HepG2 (cell line): ENCODE data around the gene GRIN2D. TPM values are rescaled to one million over a fixed set of nuclear protein-coding genes. Genes with fewer than 3 reads are reported as not detected.

ENCODE experiments used
- AFF4 ChIP-seq: sonication (generic); formaldehyde crosslinking; IDR thresholded peaks from 2 replicates; pipeline ENCODE4 v1.4.0; 2020; ENCODE audit warnings: missing genetic modification reagents
- ELF1 ChIP-seq: sonication (generic); formaldehyde crosslinking; IDR thresholded peaks from 2 replicates; pipeline ENCODE4 v1.4.0; 2020; ENCODE audit warnings: missing genetic modification reagents
- MAX ChIP-seq: IDR thresholded peaks from 2 replicates; pipeline ENCODE4 v1.6.1; 2012; ENCODE audit warnings: inconsistent platforms
- NR2F6 ChIP-seq, 2 experiments: IDR thresholded peaks; 2 replicates each; pipeline ENCODE4 v1.6.1; 2016; ENCODE audit warnings: antibody characterized with exemption in 1 of 2, mild to moderate bottlenecking in 1 of 2
- PBX3 ChIP-seq: sonication (generic); formaldehyde crosslinking; IDR thresholded peaks from 2 replicates; pipeline ENCODE4 v1.8.1; 2023; ENCODE audit warnings: missing genetic modification reagents, inconsistent platforms, borderline replicate concordance
- ZBTB33 ChIP-seq: sonication (generic); formaldehyde crosslinking; IDR thresholded peaks from 2 replicates; pipeline ENCODE4 v1.4.0; 2020; ENCODE audit warnings: missing genetic modification reagents
- ZNF276 ChIP-seq: sonication (generic); formaldehyde crosslinking; IDR thresholded peaks from 2 replicates; pipeline ENCODE4 v1.4.0; 2020; ENCODE audit warnings: mild to moderate bottlenecking, low read depth, missing genetic modification reagents
- ZNF501 ChIP-seq: sonication (generic); formaldehyde crosslinking; IDR thresholded peaks from 2 replicates; pipeline ENCODE4 v1.5.1; 2020; ENCODE audit warnings: mild to moderate bottlenecking, moderate library complexity, missing genetic modification reagents
- ZNF574 ChIP-seq: sonication (generic); formaldehyde crosslinking; IDR thresholded peaks from 2 replicates; pipeline ENCODE4 v1.4.0; 2020; ENCODE audit warnings: missing genetic modification reagents
- ZNF891 ChIP-seq: sonication (generic); formaldehyde crosslinking; IDR thresholded peaks from 2 replicates; pipeline ENCODE4 v1.5.0; 2020; ENCODE audit warnings: mild to moderate bottlenecking, missing genetic modification reagents
- ZSCAN25 ChIP-seq: sonication (generic); formaldehyde crosslinking; IDR thresholded peaks from 2 replicates; pipeline ENCODE4 v1.8.0; 2022; ENCODE audit warnings: mild to moderate bottlenecking, missing genetic modification reagents
- ZSCAN5A ChIP-seq: sonication (generic); formaldehyde crosslinking; IDR thresholded peaks from 2 replicates; pipeline ENCODE4 v1.8.0; 2022; ENCODE audit warnings: mild to moderate bottlenecking, missing genetic modification reagents, borderline replicate concordance
- polyA plus RNA-seq, 8 experiments: library from polyadenylated mRNA; depleted of rRNA in 3 of 8; stranded (reverse) in 7 of 8; unstranded in 1 of 8; fragments of >200 nt; fragmentation: Illumina TruSeq in 4 of 8; extraction: Trizol in 4 of 8; gene quantifications; 2 replicates each; pipeline versions ENCODE4 v1.2.1 to v1.2.3, GENCODE V29; 2011 to 2016; ENCODE audit warnings: low read depth in 4 of 8, missing spikeins in 1 of 8, mixed read lengths in 1 of 8; ENCODE audit not compliant: insufficient read depth in 1 of 8
- total RNA-seq, 5 experiments: library from RNA; depleted of rRNA; stranded (reverse); fragments of >200 nt; fragmentation: Illumina TruSeq; extraction: Trizol; gene quantifications; 2 replicates each; pipeline ENCODE4 v1.2.3, GENCODE V29; 2016; ENCODE audit warnings: low read depth in 1 of 5

Gene GRIN2D
- total and polyA plus RNA-seq, 2 of the 13 experiments (the other 11 are each of a cell fraction or from before 2014, with no cell fraction given), result 0.02 to 0.13 TPM

- TF ChIP-seq AFF4 (0 out of 2 replicates have a peak, but pooled peaks have one; percentile 43), ELF1 (peak; percentile 44; the same call in 1 of the 2 replicates), PBX3 (CRISPR knock-in tag) (0 out of 2 replicates have a peak, but pooled peaks have one; percentile 27), ZSCAN5A (CRISPR knock-in tag) (no peak), MAX (peak; percentile 91), ZNF501 (CRISPR knock-in tag) (peak; percentile 8; the same call in 1 of the 2 replicates), ZNF574 (CRISPR knock-in tag) (peak; percentile 54; the same call in 1 of the 2 replicates), ZBTB33 (peak; percentile 33; the same call in 1 of the 2 replicates), ZNF891 (CRISPR knock-in tag) (0 out of 2 replicates have a peak, but pooled peaks have one; percentile 55), NR2F6 (IDR thresholded peaks at IDR 0.05) (peak; percentile 13; the same call in 1 of the 2 replicates), NR2F6 (CRISPR knock-in tag; IDR thresholded peaks at IDR 0.05) (no peak; the same call in 1 of the 2 replicates), ZNF276 (CRISPR knock-in tag) (no peak), ZSCAN25 (peak; percentile 44; the same call in 1 of the 2 replicates)
These were observed 29.5 kb upstream of the GRIN2D start, which contains the start of the genes SYNGR4 and TMEM143 (continued) for GRCh38 chr19:48363810-48364597.
